K562 (cell line): ENCODE data around the gene TIAL1. TPM values are rescaled to one million over a fixed set of nuclear protein-coding genes. Genes with fewer than 3 reads are reported as not detected.

Experiments used
- SNIP1 ChIP-seq: fragments of 450-650 bp; IDR thresholded peaks from 2 replicates; pipeline ENCODE4 v1.7.1; 2017; ENCODE audit warnings: low read depth, mild to moderate bottlenecking
- STAT5A ChIP-seq: IDR thresholded peaks from 2 replicates; pipeline ENCODE4 v1.6.1; 2012; ENCODE audit warnings: low read length, inconsistent platforms, borderline replicate concordance
- TBP ChIP-seq: optimal IDR thresholded peaks from 2 replicates; pipeline ENCODE3; 2011; ENCODE audit warnings: low read depth, low read length, improper control_type of control experiment
- TCFL5 ChIP-seq: fragments of 250-450 bp; sonication (Bioruptor Pico); conservative IDR thresholded peaks from 2 replicates; pipeline ENCODE4 v1.6.1; 2021; ENCODE audit warnings: mild to moderate bottlenecking, moderate library complexity, matching md5 sums
- ZKSCAN1 ChIP-seq: fragments of 150-350 bp; IDR thresholded peaks from 2 replicates; pipeline ENCODE4 v1.6.1; 2016; ENCODE audit warnings: low read depth, low read length
- ZNF589 ChIP-seq: fragments of 200-800 bp; sonication (Bioruptor generic); IDR thresholded peaks from 2 replicates; pipeline ENCODE4 v1.6.1; 2016; ENCODE audit warnings: low read depth, missing genetic modification characterization, missing compliant biosample characterization
- polyA plus RNA-seq, 8 experiments: library from polyadenylated mRNA; depleted of rRNA in 4 of 8; stranded (reverse) in 5 of 8; unstranded in 3 of 8; fragments of >200 nt; fragmentation: Nextera tagmentation in 2 of 8; fragmentation: Illumina TruSeq in 1 of 8; extraction: Ambion mirVana in 2 of 8; extraction: Trizol in 1 of 8; gene quantifications; 2 replicates each; pipeline versions ENCODE4 v1.2.1 to v1.2.3, GENCODE V29; 2011 to 2014; ENCODE audit warnings: inconsistent platforms in 1 of 8, missing spikeins in 1 of 8
- total RNA-seq, 7 experiments: library from RNA; depleted of rRNA in 6 of 7; stranded (reverse); fragments of >200 nt in 6 of 7; fragmentation: Illumina TruSeq in 2 of 7; extraction: Trizol in 2 of 7; gene quantifications; 2 replicates each; pipeline versions ENCODE4 v1.2.1 to v1.2.3, GENCODE V29; 2011 to 2021; ENCODE audit warnings: low replicate concordance in 1 of 7
- TF ChIP-seq, protein P1 (sequence below), 2 experiments: fragments of 450-650 bp; IDR thresholded peaks; 2 replicates each; pipeline ENCODE4 v1.6.1; 2018; ENCODE audit warnings: mild to moderate bottlenecking in 2 of 2, low read depth in 1 of 2; ENCODE audit not compliant: partially characterized antibody in 2 of 2
- TF ChIP-seq, protein P2 (sequence below), 3 experiments: fragments of 200-800 bp in 1 of 3; sonication (Bioruptor generic) in 1 of 3; sonication (generic) in 1 of 3; formaldehyde crosslinking in 1 of 3; IDR thresholded peaks; 2 replicates each; pipeline versions ENCODE4 v1.6.1 to v1.8.0; 2016 to 2022; ENCODE audit warnings: mild to moderate bottlenecking in 2 of 3, missing compliant biosample characterization in 2 of 3, missing genetic modification characterization in 2 of 3, missing genetic modification reagents in 1 of 3
- TF ChIP-seq, protein P3 (sequence below), 2 experiments: fragments of 450-650 bp; IDR thresholded peaks; 2 replicates each; pipeline ENCODE4 v1.6.1; 2016
- TF ChIP-seq, protein P4 (sequence below): fragments of 200-800 bp; sonication (Bioruptor generic); IDR thresholded peaks from 2 replicates; pipeline ENCODE4 v1.6.1; 2017; ENCODE audit warnings: missing genetic modification characterization, missing compliant biosample characterization
- TF ChIP-seq, protein P5 (sequence below), 2 experiments: IDR thresholded peaks; 2 replicates each; pipeline ENCODE4 v1.6.1; 2011; ENCODE audit warnings: borderline replicate concordance in 1 of 2, control low read depth in 1 of 2, low read depth in 1 of 2, low read length in 1 of 2, mild to moderate bottlenecking in 1 of 2, mixed read lengths in 1 of 2, moderate library complexity in 1 of 2; ENCODE audit not compliant: insufficient read depth in 1 of 2, insufficient read length in 1 of 2, poor library complexity in 1 of 2, severe bottlenecking in 1 of 2; ENCODE audit errors: extremely low read depth in 1 of 2
- TF ChIP-seq, protein P6 (sequence below): fragments of 250-450 bp; sonication (Bioruptor Pico); IDR thresholded peaks from 2 replicates; pipeline ENCODE4 v1.5.0; 2021; ENCODE audit warnings: mild to moderate bottlenecking, borderline replicate concordance

TIAL1 gene
- total and polyA plus RNA-seq, 9 of the 15 experiments (the other 6 are each of a cell fraction or from before 2014, with no cell fraction given), result 22.5 to 126 (median 58.2) TPM

DNA sequence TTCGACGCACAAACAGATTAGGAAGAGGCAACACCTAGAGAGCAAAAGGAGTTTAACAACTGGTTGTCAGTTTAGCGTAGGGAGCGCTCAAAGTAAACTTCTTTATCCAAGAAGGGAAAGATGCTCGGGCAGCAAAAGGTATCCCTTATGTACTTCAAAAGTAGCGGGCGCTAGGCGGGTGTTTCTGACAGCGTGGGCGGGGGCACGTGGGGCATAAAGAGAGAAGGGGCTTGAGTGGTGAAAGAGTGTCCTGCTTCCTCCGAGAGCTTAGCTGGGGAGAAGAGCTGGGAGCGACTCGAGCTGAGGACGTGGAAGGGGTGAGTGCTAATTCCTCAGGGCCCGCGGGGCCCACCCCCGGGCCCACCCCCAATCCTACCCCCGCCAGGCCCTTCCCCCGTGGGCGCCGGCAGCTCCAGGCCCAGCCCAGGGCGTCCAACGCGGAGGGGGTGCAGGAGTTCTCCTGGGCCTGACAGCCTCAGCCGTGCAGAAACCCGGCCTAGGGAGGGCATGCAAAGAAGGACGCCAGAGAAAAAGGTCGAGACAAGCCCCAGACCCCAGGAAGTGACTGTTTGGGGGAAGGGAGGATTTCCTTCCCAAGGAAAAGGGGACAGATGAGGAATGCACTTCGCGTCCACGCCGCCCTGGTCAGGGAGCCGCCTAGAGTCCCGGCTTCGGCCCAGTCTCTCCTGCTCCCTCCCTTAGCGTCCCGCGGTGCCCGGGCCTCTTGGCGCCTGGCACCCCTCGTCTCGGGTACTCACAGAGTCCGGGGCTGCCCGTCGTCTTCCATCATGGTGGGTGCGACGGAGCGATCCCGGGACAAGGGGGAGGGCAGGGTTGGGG, 868 bp downstream of the TIAL1 start (continued):
- TF ChIP-seq, protein P1, sequence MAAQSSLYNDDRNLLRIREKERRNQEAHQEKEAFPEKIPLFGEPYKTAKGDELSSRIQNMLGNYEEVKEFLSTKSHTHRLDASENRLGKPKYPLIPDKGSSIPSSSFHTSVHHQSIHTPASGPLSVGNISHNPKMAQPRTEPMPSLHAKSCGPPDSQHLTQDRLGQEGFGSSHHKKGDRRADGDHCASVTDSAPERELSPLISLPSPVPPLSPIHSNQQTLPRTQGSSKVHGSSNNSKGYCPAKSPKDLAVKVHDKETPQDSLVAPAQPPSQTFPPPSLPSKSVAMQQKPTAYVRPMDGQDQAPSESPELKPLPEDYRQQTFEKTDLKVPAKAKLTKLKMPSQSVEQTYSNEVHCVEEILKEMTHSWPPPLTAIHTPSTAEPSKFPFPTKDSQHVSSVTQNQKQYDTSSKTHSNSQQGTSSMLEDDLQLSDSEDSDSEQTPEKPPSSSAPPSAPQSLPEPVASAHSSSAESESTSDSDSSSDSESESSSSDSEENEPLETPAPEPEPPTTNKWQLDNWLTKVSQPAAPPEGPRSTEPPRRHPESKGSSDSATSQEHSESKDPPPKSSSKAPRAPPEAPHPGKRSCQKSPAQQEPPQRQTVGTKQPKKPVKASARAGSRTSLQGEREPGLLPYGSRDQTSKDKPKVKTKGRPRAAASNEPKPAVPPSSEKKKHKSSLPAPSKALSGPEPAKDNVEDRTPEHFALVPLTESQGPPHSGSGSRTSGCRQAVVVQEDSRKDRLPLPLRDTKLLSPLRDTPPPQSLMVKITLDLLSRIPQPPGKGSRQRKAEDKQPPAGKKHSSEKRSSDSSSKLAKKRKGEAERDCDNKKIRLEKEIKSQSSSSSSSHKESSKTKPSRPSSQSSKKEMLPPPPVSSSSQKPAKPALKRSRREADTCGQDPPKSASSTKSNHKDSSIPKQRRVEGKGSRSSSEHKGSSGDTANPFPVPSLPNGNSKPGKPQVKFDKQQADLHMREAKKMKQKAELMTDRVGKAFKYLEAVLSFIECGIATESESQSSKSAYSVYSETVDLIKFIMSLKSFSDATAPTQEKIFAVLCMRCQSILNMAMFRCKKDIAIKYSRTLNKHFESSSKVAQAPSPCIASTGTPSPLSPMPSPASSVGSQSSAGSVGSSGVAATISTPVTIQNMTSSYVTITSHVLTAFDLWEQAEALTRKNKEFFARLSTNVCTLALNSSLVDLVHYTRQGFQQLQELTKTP (IDR thresholded peaks at IDR 0.05; ENCODE audit: low read depth in 1 of 2, partially characterized antibody in 2 of 2), result no peak
- TF ChIP-seq ZNF589 (CRISPR knock-in tag), result 0 out of 2 replicates have a peak, but pooled peaks have one; percentile 13
- TF ChIP-seq, protein P2, sequence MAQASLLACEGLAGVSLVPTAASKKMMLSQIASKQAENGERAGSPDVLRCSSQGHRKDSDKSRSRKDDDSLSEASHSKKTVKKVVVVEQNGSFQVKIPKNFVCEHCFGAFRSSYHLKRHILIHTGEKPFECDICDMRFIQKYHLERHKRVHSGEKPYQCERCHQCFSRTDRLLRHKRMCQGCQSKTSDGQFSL (CRISPR knock-in tag; IDR thresholded peaks at IDR 0.05), result 0 out of 2 replicates have a peak, but pooled peaks have one; percentile 23
- TF ChIP-seq, protein P2 (tag; IDR thresholded peaks at IDR 0.05), result no peak
- TF ChIP-seq, protein P3, sequence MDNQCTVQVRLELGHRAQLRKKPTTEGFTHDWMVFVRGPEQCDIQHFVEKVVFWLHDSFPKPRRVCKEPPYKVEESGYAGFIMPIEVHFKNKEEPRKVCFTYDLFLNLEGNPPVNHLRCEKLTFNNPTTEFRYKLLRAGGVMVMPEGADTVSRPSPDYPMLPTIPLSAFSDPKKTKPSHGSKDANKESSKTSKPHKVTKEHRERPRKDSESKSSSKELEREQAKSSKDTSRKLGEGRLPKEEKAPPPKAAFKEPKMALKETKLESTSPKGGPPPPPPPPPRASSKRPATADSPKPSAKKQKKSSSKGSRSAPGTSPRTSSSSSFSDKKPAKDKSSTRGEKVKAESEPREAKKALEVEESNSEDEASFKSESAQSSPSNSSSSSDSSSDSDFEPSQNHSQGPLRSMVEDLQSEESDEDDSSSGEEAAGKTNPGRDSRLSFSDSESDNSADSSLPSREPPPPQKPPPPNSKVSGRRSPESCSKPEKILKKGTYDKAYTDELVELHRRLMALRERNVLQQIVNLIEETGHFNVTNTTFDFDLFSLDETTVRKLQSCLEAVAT (IDR thresholded peaks at IDR 0.05), result no peak
- TF ChIP-seq TCFL5, result no peak
- TF ChIP-seq TBP, result no peak
- TF ChIP-seq, protein P4, sequence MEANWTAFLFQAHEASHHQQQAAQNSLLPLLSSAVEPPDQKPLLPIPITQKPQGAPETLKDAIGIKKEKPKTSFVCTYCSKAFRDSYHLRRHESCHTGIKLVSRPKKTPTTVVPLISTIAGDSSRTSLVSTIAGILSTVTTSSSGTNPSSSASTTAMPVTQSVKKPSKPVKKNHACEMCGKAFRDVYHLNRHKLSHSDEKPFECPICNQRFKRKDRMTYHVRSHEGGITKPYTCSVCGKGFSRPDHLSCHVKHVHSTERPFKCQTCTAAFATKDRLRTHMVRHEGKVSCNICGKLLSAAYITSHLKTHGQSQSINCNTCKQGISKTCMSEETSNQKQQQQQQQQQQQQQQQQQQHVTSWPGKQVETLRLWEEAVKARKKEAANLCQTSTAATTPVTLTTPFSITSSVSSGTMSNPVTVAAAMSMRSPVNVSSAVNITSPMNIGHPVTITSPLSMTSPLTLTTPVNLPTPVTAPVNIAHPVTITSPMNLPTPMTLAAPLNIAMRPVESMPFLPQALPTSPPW (CRISPR knock-in tag), result peak; percentile 57
- TF ChIP-seq STAT5A, result no peak
- TF ChIP-seq, protein P5, sequence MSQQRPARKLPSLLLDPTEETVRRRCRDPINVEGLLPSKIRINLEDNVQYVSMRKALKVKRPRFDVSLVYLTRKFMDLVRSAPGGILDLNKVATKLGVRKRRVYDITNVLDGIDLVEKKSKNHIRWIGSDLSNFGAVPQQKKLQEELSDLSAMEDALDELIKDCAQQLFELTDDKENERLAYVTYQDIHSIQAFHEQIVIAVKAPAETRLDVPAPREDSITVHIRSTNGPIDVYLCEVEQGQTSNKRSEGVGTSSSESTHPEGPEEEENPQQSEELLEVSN (IDR thresholded peaks at IDR 0.05; ENCODE audit: borderline replicate concordance in 1 of 2, extremely low read depth in 1 of 2, insufficient read depth in 1 of 2, insufficient read length in 1 of 2, low read depth in 1 of 2, low read length in 1 of 2, poor library complexity in 1 of 2, severe bottlenecking in 1 of 2), result peak; percentile 15 to 69
- TF ChIP-seq, protein P6, sequence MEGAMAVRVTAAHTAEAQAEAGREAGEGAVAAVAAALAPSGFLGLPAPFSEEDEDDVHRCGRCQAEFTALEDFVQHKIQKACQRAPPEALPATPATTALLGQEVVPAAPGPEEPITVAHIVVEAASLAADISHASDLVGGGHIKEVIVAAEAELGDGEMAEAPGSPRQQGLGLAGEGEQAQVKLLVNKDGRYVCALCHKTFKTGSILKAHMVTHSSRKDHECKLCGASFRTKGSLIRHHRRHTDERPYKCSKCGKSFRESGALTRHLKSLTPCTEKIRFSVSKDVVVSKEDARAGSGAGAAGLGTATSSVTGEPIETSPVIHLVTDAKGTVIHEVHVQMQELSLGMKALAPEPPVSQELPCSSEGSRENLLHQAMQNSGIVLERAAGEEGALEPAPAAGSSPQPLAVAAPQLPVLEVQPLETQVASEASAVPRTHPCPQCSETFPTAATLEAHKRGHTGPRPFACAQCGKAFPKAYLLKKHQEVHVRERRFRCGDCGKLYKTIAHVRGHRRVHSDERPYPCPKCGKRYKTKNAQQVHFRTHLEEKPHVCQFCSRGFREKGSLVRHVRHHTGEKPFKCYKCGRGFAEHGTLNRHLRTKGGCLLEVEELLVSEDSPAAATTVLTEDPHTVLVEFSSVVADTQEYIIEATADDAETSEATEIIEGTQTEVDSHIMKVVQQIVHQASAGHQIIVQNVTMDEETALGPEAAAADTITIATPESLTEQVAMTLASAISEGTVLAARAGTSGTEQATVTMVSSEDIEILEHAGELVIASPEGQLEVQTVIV (CRISPR knock-in tag), result no peak
- TF ChIP-seq ZKSCAN1, result no peak
- TF ChIP-seq SNIP1, result no peak
